Muscle of arm (tissue), 14 donors: ENCODE measurements around the gene NLRP3. TPM values are rescaled to one million over a fixed set of nuclear protein-coding genes. Genes with fewer than 3 reads are reported as not detected.
"Not testable (repeated sequence)": the region's sequence is repeated elsewhere in the genome, so short reads cannot be mapped to it uniquely, and the experiment has no call there.

Experiments used
- DNase-seq: peaks from one replicate; pipeline ENCODE4 v3.0.0-alpha.2; 2013
- long read RNA-seq, 11 donors: transcript quantifications; one replicate each; lab custom pipeline, GENCODE V29; 2026
- polyA plus RNA-seq, 12 donors: library from polyadenylated mRNA; unstranded; fragments of 120-200 nt; gene quantifications; one replicate each; pipeline ENCODE4 v1.2.1, GENCODE V29; 2013; ENCODE audit not compliant: insufficient read length in 12 of 12

NLRP3 gene
- 1 to 10 TPM in 6 of 12 donors, under 1 TPM in 4, not detected in 2; 0.78 to 2.0 (median 1.1) TPM for polyA plus RNA-seq
- long read RNA-seq, donor 1 = 0 reads
- long read RNA-seq, donor 2 = 0 reads
- long read RNA-seq, donor 3 = 0 reads
- long read RNA-seq, donor 4 = 0 reads
- long read RNA-seq, donor 5 = 0 reads
- long read RNA-seq, donor 6 = 0 reads
- long read RNA-seq, donor 7 = 0 reads
- long read RNA-seq, donor 8 = 0 reads
- long read RNA-seq, donor 9 = 0 reads
- long read RNA-seq, donor 10 = 0 reads
- long read RNA-seq, donor 11 = 0 reads

DNA sequence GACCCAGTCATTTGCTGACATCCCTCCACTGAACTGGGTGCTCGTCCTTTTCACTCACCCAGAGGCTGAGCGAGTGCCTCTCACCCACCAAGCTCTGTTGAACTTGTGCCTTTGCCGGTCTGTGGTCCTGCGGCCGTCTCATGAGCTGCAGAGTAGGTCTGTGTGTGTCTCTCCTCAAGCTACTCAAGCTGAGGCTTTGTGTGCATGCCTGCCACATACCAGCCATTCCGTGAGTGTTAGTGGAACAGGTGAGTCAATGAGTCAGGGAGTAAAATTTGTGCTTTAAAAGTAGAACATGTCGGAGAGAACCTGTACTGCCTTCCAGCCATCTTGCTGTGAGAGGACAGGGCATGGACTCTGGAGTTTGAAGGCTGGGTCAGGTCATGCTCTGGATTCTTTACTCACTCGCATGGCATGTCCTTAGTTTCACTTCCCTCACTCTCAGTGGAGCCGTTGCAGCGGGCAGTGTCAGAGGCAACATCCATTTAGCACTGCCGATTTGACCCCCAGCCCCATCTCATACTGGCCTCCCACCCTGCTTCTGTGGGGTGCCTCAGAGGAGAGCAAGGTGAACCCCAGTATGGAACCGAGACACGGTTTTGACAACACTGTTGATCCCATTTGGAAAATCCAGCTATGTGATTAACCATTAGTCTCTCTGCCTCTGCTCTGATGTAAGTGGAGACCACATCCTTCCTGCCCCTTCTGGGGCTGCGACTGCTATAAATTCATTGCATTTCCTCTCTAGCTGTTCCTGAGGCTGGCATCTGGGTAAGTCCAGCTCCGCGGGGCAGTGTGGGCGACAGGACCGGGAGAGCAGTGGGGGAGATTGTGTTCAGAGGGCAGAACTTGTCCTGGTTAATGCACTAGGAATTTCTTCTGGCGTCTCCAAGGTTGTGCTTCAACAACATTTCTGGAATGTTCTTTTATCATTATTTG, at the start of gene NLRP3:
Gene NLRP3, plus strand, starts transcription at position 751 of the 939 bp plus-strand sequence. CDS start 2,628 bp downstream, outside the sequence.
- peak; percentile 23 for DNase-seq

- DNase-seq = not testable (repeated sequence)
These were observed 49.6 kb upstream of the NLRP3 start for GRCh38 chr1:247366345-247366744.

DNA sequence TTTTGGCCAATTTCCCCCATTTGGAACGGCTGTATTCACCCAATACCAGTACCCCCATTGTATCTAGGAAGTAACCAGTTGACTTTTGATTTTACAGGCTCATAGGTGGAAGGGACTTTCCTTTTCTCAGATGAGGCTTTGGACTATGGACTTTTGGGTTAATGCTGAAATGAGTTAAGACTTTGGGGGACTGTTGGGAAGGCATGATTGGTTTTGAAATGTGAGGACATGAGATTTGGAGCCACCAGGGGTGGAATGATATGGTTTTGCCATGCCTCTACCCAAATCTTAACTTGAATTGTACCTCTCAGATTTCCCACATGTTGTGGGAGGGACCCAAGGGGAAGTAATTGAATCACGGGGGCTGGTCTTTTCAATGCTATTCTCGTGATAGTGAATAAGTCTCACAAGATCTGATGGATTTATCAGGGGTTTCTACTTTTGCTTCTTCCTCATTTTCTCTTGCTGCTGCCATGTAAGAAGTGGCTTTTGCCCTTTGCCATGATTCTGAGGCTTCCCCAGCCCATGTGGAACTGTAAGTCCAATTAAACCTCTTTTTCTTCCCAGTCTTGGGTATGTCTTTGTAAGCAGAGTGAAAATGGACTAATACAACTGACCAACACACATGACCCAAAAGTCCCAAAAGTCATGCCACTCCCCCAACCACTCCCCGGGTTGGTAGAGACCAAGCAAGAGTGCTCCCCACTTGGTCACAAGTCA, 48.9 kb upstream of the NLRP3 start:
- DNase-seq = no peak

- DNase-seq = no peak
These were observed 48.1 kb upstream of the NLRP3 start for GRCh38 chr1:247367786-247368422.

GRCh38 chr1:247368490-247369145, 47.4 kb upstream of the NLRP3 start:
- DNase-seq = no peak

- DNase-seq = no peak
These were observed 44.9 kb upstream of the NLRP3 start for GRCh38 chr1:247370786-247371732.

GRCh38 chr1:247371801-247372259, 44.1 kb upstream of the NLRP3 start:
- DNase-seq = no peak

DNA sequence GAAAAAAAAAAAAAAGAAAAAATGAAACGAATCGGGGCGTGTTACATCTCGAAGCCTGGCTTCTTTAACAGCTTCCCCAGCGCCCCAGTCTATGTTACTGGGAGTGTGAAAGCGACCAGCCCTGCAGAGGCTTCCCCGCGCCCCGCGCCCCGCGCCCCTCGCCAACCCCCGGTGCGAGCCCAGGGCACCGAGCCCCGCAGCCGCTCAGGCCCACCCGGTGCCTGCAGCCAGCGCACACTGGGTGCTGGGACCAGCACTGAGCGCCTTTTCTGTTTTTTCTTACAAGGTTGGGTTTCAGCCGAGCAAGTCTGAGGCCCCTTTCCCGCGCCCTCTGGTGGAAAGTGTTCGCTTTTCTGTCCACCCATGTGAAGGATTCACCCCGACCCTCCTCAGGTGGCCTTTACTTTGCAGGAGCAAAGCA, 42.2 kb upstream of the NLRP3 start:
- peak; percentile 42 for DNase-seq

GRCh38 chr1:247374651-247375334, 41.2 kb upstream of the NLRP3 start:
- not testable (repeated sequence) for DNase-seq

GRCh38 chr1:247375747-247376146, 40.2 kb upstream of the NLRP3 start:
- no peak for DNase-seq

GRCh38 chr1:247376659-247377058, 39.3 kb upstream of the NLRP3 start:
- no peak for DNase-seq

DNA sequence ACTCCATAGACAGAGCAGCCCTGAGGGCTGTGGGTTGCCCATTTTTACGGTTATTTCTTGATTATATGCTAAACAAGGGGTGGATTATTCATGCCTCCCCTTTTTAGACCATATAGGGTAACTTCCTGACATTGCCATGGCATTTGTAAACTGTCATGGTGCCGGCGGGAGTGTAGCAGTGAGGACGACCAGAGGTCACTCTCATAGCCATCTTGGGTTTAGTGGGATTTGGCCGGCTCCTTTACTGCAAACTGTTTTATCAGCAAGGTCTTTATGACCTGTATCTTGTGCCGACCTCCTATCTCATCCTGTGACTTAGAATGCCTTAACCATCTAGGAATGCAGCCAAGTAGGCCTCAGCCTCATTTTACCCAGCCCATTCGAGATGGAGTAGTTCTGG, 38.3 kb upstream of the NLRP3 start:
- DNase-seq = not testable (repeated sequence)

DNA sequence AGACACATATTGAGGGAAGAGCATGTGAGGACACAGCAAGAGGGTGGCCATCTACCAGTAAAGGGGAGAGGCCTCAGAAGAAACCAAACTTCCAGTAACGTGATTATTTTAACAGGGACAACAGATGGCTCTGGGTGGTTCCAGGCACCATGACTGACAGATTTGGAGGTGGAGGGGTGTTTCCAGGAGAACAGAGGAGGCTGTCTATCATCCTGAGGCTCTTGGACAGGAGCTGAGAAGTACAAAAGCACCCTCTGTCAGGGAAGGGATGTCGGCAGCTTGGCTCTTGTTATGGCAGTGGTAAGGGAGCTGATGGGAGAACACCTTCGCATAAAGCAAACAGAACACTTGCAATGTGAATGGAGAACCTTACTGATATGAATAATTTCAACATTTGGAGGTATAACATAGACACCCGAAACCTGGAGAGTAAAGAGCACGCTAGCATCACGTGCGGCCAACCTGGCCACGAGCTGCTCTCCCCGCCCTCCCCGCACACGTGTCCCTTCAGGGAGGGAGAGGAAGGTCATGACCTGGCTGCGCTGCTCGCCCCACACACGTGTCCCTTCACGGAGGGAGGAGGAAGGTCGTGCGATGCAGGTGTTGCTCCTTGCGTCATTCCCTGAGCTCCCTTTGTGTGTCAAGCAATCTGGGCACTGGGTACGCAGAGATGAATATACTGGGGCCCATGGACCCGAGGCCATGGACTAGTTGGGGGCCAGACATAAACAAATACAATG, 37.5 kb upstream of the NLRP3 start:
- no peak for DNase-seq

DNA sequence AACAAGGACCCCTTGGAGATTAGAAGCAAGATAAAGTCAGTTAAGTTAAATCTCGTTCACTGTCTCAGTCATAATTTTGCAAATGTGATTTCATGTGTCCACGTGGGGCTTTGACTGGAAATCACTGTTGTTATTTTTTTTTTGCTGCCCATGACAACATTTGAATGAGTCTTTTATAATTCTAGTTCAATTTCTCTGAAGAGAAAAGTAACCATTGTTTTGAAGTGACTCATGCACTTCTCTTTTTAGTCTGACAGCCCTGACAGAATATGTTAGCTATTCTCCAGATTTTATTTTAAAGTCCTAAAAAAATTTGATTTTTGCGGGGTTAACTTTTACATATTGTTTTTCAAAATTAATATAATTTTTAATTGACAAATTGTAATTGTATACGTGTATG, 30.7 kb upstream of the NLRP3 start:
- no peak for DNase-seq

- no peak for DNase-seq
These were observed 29.8 kb upstream of the NLRP3 start for GRCh38 chr1:247386217-247386616.

GRCh38 chr1:247386687-247387086, 29.3 kb upstream of the NLRP3 start:
- DNase-seq = no peak

GRCh38 chr1:247387096-247387495, 28.9 kb upstream of the NLRP3 start:
- DNase-seq = no peak

DNA sequence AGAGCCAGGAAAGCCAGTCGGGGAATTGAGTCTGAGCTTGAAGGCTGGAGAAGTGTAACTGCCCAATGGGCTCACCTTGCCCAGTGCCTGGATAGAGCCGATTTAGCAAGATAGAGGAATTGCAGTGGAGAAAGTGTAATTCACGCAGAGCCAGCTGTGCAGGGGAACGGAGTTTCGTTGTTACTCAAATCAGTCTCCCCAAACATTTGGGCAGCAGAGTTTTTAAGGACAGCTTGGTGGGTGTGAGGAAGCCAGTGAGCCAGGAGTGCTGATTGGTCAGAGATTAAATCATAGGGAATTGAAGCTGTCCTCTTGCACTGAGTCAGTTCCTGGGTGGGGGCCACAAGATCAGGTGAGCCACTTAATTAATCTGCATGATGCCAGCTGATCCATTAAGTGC, 28.4 kb upstream of the NLRP3 start:
- no peak for DNase-seq
